K562 (cell line): Measurements from ENCODE around the gene MOB1B. TPM values are rescaled to one million over a fixed set of nuclear protein-coding genes. Genes with fewer than 3 reads are reported as not detected.

Source experiments
- ATAC-seq: fragments of 200-7000 bp; cut with Tn5 transposase; 3 replicates; pipeline ENCODE4 v1.9.1; 2020; ENCODE audit warnings: moderate library complexity
- BruUV-seq: library from RNA; stranded (reverse); fragments of 400-500 nt; replicated peaks from 2 replicates; lab custom pipeline; 2021; lab: Mats Ljungman, UMichigan
- CTCF ChIA-PET: fragments of 300-600 bp; formaldehyde crosslinking; extraction: SDS; loops from one replicate; lab custom pipeline; 2021; ENCODE audit warnings: low intra/inter-chr PET ratio; lab: Yijun Ruan, JAX
- POLR2A ChIA-PET: fragments of 300-600, 350-650 bp; sonication (Branson Sonifier 250); formaldehyde crosslinking; extraction: SDS; loops from one replicate; lab custom pipeline; 2021; ENCODE audit warnings: antibody characterized with exemption, inconsistent platforms; lab: Yijun Ruan, JAX
- DNase-seq, 4 experiments: peaks; one replicate each; pipeline versions ENCODE4 v3.0.0 to v3.0.0-alpha.2; 2011 to 2018; ENCODE audit warnings: low spot score in 3 of 4, mixed read lengths in 3 of 4; ENCODE audit errors: extremely low read depth in 1 of 4
- FAIRE-seq: peaks from 2 replicates; lab custom pipeline; 2011; peaks lifted over from hg19 to GRCh38; lab: Jason Lieb, UNC
- H2AFZ ChIP-seq: 2 replicates; pipeline ENCODE4 v1.6.0; 2011; ENCODE audit warnings: low read depth, low read length, control low read depth, inconsistent platforms
- H3K27ac ChIP-seq: fragments of 200-600 bp; 3 replicates; pipeline ENCODE4 v1.8.0; 2011; ENCODE audit warnings: low read depth, mild to moderate bottlenecking, control low read depth, inconsistent platforms, low read length, moderate library complexity, mixed read lengths; ENCODE audit errors: extremely low read depth
- H3K27me3 ChIP-seq, 2 experiments: fragments of 300-600 bp in 1 of 2; 2 replicates in 1 of 2; 3 replicates in 1 of 2; pipeline versions ENCODE4 v1.6.0 to v1.8.0; 2011; ENCODE audit warnings: inconsistent platforms in 2 of 2, low read length in 2 of 2, mild to moderate bottlenecking in 1 of 2, mixed read lengths in 1 of 2, moderate library complexity in 1 of 2; ENCODE audit not compliant: control insufficient read depth in 2 of 2, insufficient read depth in 2 of 2
- H3K36me3 ChIP-seq: fragments of 300-600 bp; 3 replicates; pipeline ENCODE4 v1.8.0; 2011; ENCODE audit warnings: mild to moderate bottlenecking, low read length, inconsistent platforms; ENCODE audit not compliant: control insufficient read depth, insufficient read depth
- H3K4me1 ChIP-seq, 2 experiments: fragments of 200-600 bp in 1 of 2; replicated peaks in 1 of 2; 2 replicates in 1 of 2; 3 replicates in 1 of 2; pipeline versions ENCODE4 v1.5.1 to v1.8.0; 2011; ENCODE audit warnings: inconsistent platforms in 2 of 2, low read length in 2 of 2, mild to moderate bottlenecking in 1 of 2, mixed read lengths in 1 of 2, moderate library complexity in 1 of 2; ENCODE audit not compliant: control insufficient read depth in 2 of 2, insufficient read depth in 2 of 2
- H3K4me2 ChIP-seq: 2 replicates; pipeline ENCODE4 v1.6.1; 2011; ENCODE audit warnings: low read length, control low read depth, inconsistent platforms, mixed read lengths; ENCODE audit not compliant: insufficient read depth
- H3K4me3 ChIP-seq: fragments of 200-600 bp; sonication (generic), shearing (Covaris generic); 2 replicates; pipeline ENCODE4 v1.5.1; 2016; ENCODE audit warnings: control low read depth, inconsistent platforms
- H3K79me2 ChIP-seq: fragments of 200-600 bp; 3 replicates; pipeline ENCODE4 v1.8.0; 2011; ENCODE audit warnings: low read length, inconsistent platforms; ENCODE audit not compliant: control insufficient read depth, insufficient read depth
- H3K9ac ChIP-seq, 2 experiments: 2 replicates each; pipeline versions ENCODE4 v1.6.0 to v1.6.1; 2011; ENCODE audit warnings: low read depth in 2 of 2, low read length in 2 of 2, control low read depth in 1 of 2, inconsistent platforms in 1 of 2, mild to moderate bottlenecking in 1 of 2, mixed read lengths in 1 of 2; ENCODE audit not compliant: insufficient read depth in 1 of 2
- H3K9me1 ChIP-seq: one replicate; pipeline ENCODE4 v1.6.0; 2011; ENCODE audit warnings: inconsistent platforms, mild to moderate bottlenecking, low read length, moderate library complexity; ENCODE audit not compliant: control insufficient read depth, insufficient read depth
- H3K9me3 ChIP-seq: replicated peaks from 2 replicates; pipeline ENCODE4 v1.5.1; 2011; ENCODE audit warnings: low read depth, low read length, inconsistent platforms; ENCODE audit not compliant: control insufficient read depth, insufficient read depth
- H4K20me1 ChIP-seq: replicated peaks from 2 replicates; pipeline ENCODE4 v1.6.1; 2011; ENCODE audit warnings: low read length, inconsistent platforms, mixed read lengths; ENCODE audit not compliant: control insufficient read depth, insufficient read depth
- C11orf30 ChIP-seq: fragments of 450-650 bp; IDR thresholded peaks from 2 replicates; pipeline ENCODE4 v1.6.1; 2016; ENCODE audit warnings: low read depth, mild to moderate bottlenecking
- GTF2E2 ChIP-seq: fragments of 200-800 bp; sonication (Bioruptor generic); IDR thresholded peaks from 2 replicates; pipeline ENCODE4 v1.6.1; 2016; ENCODE audit warnings: missing genetic modification characterization, missing compliant biosample characterization
- NCOA6 ChIP-seq: fragments of 450-650 bp; IDR thresholded peaks from 2 replicates; pipeline ENCODE4 v1.6.1; 2017; ENCODE audit warnings: mild to moderate bottlenecking
- SMAD3 ChIP-seq: fragments of 450-650 bp; formaldehyde crosslinking; conservative IDR thresholded peaks from 2 replicates; pipeline ENCODE4 v1.4.0; 2020; ENCODE audit warnings: mild to moderate bottlenecking
- TAF1 ChIP-seq: IDR thresholded peaks from 2 replicates; pipeline ENCODE4 v1.6.1; 2011; ENCODE audit warnings: mild to moderate bottlenecking, low read length, moderate library complexity; ENCODE audit not compliant: insufficient read depth, control insufficient read depth, severe bottlenecking; ENCODE audit errors: extremely low read depth
- ZNF277 ChIP-seq: fragments of 250-450 bp; sonication (Bioruptor Pico); IDR thresholded peaks from 2 replicates; pipeline ENCODE4 v1.8.0; 2022; ENCODE audit warnings: inconsistent platforms, mild to moderate bottlenecking, moderate library complexity, borderline replicate concordance
- ZNF316 ChIP-seq: fragments of 450-650 bp; IDR thresholded peaks from 2 replicates; pipeline ENCODE4 v1.6.1; 2016
- WGBS: fragments of 100-300 bp; shearing (Covaris generic); methylation state at CpG from one replicate; pipeline ENCODE4 v1.1.6; 2016; ENCODE audit warnings: low coverage, mixed read lengths; ENCODE audit not compliant: insufficient coverage; ENCODE audit errors: missing lambda C conversion rate; 5-methylcytosine and 5-hydroxymethylcytosine counted together
- in situ Hi-C: fragments of 300-500 bp; cut with MboI; formaldehyde crosslinking; loops from 4 replicates; pipeline ENCODE4 v1.15.0; 2018; ENCODE audit warnings: inconsistent platforms, mixed read lengths
- intact Hi-C: fragments of 100-400 bp; cut with micrococcal nuclease; formaldehyde crosslinking; loops from 2 replicates; pipeline ENCODE4 v1.14.2; 2022
- polyA plus RNA-seq, 8 experiments: library from polyadenylated mRNA; depleted of rRNA in 4 of 8; stranded (reverse) in 5 of 8; unstranded in 3 of 8; fragments of >200 nt; fragmentation: Nextera tagmentation in 2 of 8; fragmentation: Illumina TruSeq in 1 of 8; extraction: Ambion mirVana in 2 of 8; extraction: Trizol in 1 of 8; gene quantifications; 2 replicates each; pipeline versions ENCODE4 v1.2.1 to v1.2.3, GENCODE V29; 2011 to 2014; ENCODE audit warnings: inconsistent platforms in 1 of 8, missing spikeins in 1 of 8
- total RNA-seq, 7 experiments: library from RNA; depleted of rRNA in 6 of 7; stranded (reverse); fragments of >200 nt in 6 of 7; fragmentation: Illumina TruSeq in 2 of 7; extraction: Trizol in 2 of 7; gene quantifications; 2 replicates each; pipeline versions ENCODE4 v1.2.1 to v1.2.3, GENCODE V29; 2011 to 2021; ENCODE audit warnings: low replicate concordance in 1 of 7

Gene MOB1B
- total and polyA plus RNA-seq, 9 of the 15 experiments (the other 6 are each of a cell fraction or from before 2014, with no cell fraction given), result 8.4 to 37.8 (median 19.0) TPM

GRCh38 chr4:70893790-70894189 is 8.4 kb upstream of the MOB1B start:
- no peak overlapping the region for H3K4me2 ChIP-seq
- TF ChIP-seq ZNF277 (CRISPR knock-in tag) (no peak), NCOA6 (no peak), TAF1 (no peak), ZNF316 (peak; percentile 62; the same call in 1 of the 2 replicates), GTF2E2 (tag) (no peak), SMAD3 (CRISPR knock-in tag) (no peak), C11orf30 (0 out of 2 replicates have a peak, but pooled peaks have one; percentile 21)
- TF ChIP-seq, all 486 proteins: peak for 2
- Histone ChIP-seq H3K9ac (no peak overlapping the region), H3K4me3 (no peak overlapping the region), H3K36me3 (no peaks in the 10 kb centered on the region), H2AFZ (no peak overlapping the region), H3K79me2 (no peaks in the 10 kb centered on the region), H3K27ac (no peak overlapping the region), H3K9me3 (no peaks in the 10 kb centered on the region), H3K4me1 (peaks cover 0 to 3% of the 10 kb centered on the region in 2 experiments; a peak in 2 of 5 replicates), H3K9me1 (no peaks in the 10 kb centered on the region), H4K20me1 (no peaks in the 10 kb centered on the region), H3K27me3 (no peaks in the 10 kb centered on the region)
- BruUV-seq, result no TSS peak
- 55% methylated on average over 7 of the region's 7 CpGs for WGBS
- FAIRE-seq (no peak), DNase-seq (no peak), ATAC-seq (no peak)
- in situ Hi-C loops, result no loop called here
- CTCF ChIA-PET, result no interaction called here
- POLR2A ChIA-PET, result no interaction called here
- intact Hi-C loops, result no loop called here
